Endothelial cell of umbilical vein (primary cell): ENCODE results near the gene SEMA6A. TPM values are rescaled to one million over a fixed set of nuclear protein-coding genes. Genes with fewer than 3 reads are reported as not detected.

Source experiments
- BruUV-seq: library from RNA; stranded (reverse); fragments of 400-500 nt; replicated peaks from 2 replicates; lab custom pipeline; 2021; lab: Mats Ljungman, UMichigan
- CTCF ChIA-PET: fragments of 300-600, 350-600 bp; sonication (Branson Sonifier 250); formaldehyde crosslinking; loops from one replicate; lab custom pipeline; 2021; ENCODE audit warnings: antibody characterized with exemption, inconsistent platforms; lab: Charles Lee
- POLR2A ChIA-PET: fragments of 300-600, 350-600 bp; sonication (Branson Sonifier 250); formaldehyde crosslinking; loops from one replicate; lab custom pipeline; 2021; ENCODE audit warnings: antibody characterized with exemption, inconsistent platforms; lab: Charles Lee
- DNase-seq: peaks from one replicate; pipeline ENCODE4 v3.0.0-alpha.2; 2011; ENCODE audit warnings: low read depth, low spot score
- FAIRE-seq: peaks from 2 replicates; lab custom pipeline; 2011; peaks lifted over from hg19 to GRCh38; lab: Jason Lieb, UNC
- H2AFZ ChIP-seq: 2 replicates; pipeline ENCODE4 v1.6.0; 2012; ENCODE audit warnings: low read depth, low read length, control low read depth, inconsistent platforms
- H3K27ac ChIP-seq: 2 replicates; pipeline ENCODE4 v1.5.1; 2011; ENCODE audit warnings: low read depth, mild to moderate bottlenecking, control low read depth, low read length, moderate library complexity; ENCODE audit not compliant: insufficient read depth
- H3K27me3 ChIP-seq, 2 experiments: 2 replicates each; pipeline versions ENCODE4 v1.6.0 to v1.6.1; 2011; ENCODE audit warnings: low read length in 2 of 2, mixed read lengths in 1 of 2; ENCODE audit not compliant: control insufficient read depth in 2 of 2, insufficient read depth in 2 of 2
- H3K36me3 ChIP-seq, 2 experiments: 2 replicates in 1 of 2; 3 replicates in 1 of 2; pipeline ENCODE4 v1.5.1; 2011; ENCODE audit warnings: low read length in 2 of 2, mild to moderate bottlenecking in 1 of 2, moderate library complexity in 1 of 2; ENCODE audit not compliant: control insufficient read depth in 2 of 2, insufficient read depth in 2 of 2; ENCODE audit errors: extremely low read depth in 1 of 2
- H3K4me1 ChIP-seq: 3 replicates; pipeline ENCODE4 v1.5.1; 2011; ENCODE audit warnings: mild to moderate bottlenecking, low read length; ENCODE audit not compliant: control insufficient read depth, insufficient read depth; ENCODE audit errors: extremely low read depth
- H3K4me2 ChIP-seq: 2 replicates; pipeline ENCODE4 v1.6.1; 2011; ENCODE audit warnings: low read length, control low read depth, mixed read lengths; ENCODE audit not compliant: insufficient read depth
- H3K4me3 ChIP-seq, 3 experiments: fragments of 200-600 bp in 1 of 3; sonication (generic), shearing (Covaris generic) in 1 of 3; replicated peaks in 1 of 3; 2 replicates each; pipeline ENCODE4 v1.5.1; 2011 to 2016; ENCODE audit warnings: control low read depth in 3 of 3, low read length in 3 of 3, mild to moderate bottlenecking in 2 of 3, inconsistent platforms in 1 of 3, low read depth in 1 of 3, moderate library complexity in 1 of 3; ENCODE audit not compliant: insufficient read depth in 1 of 3
- H3K79me2 ChIP-seq: 2 replicates; pipeline ENCODE4 v1.6.0; 2012; ENCODE audit warnings: low read length, inconsistent platforms; ENCODE audit not compliant: control insufficient read depth, insufficient read depth
- H3K9ac ChIP-seq: replicated peaks from 2 replicates; pipeline ENCODE3; 2011; ENCODE audit warnings: low read length, control low read depth; ENCODE audit not compliant: insufficient read depth; ENCODE audit errors: extremely low read depth
- H3K9me1 ChIP-seq: replicated peaks from 3 replicates; pipeline ENCODE4 v1.6.0; 2011; ENCODE audit warnings: mild to moderate bottlenecking, low read length; ENCODE audit not compliant: control insufficient read depth, insufficient read depth; ENCODE audit errors: extremely low read depth
- H3K9me3 ChIP-seq: replicated peaks from 2 replicates; pipeline ENCODE4 v1.5.1; 2012; ENCODE audit warnings: low read length, inconsistent platforms; ENCODE audit not compliant: control insufficient read depth, insufficient read depth
- H4K20me1 ChIP-seq: replicated peaks from 2 replicates; pipeline ENCODE3; 2011; ENCODE audit warnings: mild to moderate bottlenecking, low read length; ENCODE audit not compliant: control insufficient read depth, insufficient read depth; ENCODE audit errors: extremely low read depth
- CTCF ChIP-seq, 2 donors: IDR thresholded peaks; 1 replicate in 1 of 2; 2 replicates in 1 of 2; pipeline ENCODE4 v1.5.1; 2011; ENCODE audit warnings: low read length in 2 of 2, mild to moderate bottlenecking in 2 of 2, moderate library complexity in 2 of 2, control low read depth in 1 of 2, inconsistent platforms in 1 of 2, low read depth in 1 of 2; ENCODE audit not compliant: insufficient read depth in 1 of 2; ENCODE audit errors: extremely low read depth in 1 of 2
- EZH2 ChIP-seq: IDR thresholded peaks from 2 replicates; pipeline ENCODE4 v1.6.1; 2012; ENCODE audit warnings: borderline replicate concordance, low read depth, mild to moderate bottlenecking, moderate library complexity, low read length, inconsistent platforms; ENCODE audit not compliant: severe bottlenecking
- GATA2 ChIP-seq: IDR thresholded peaks from 2 replicates; pipeline ENCODE4 v1.7.0; 2011; ENCODE audit warnings: low read depth, mild to moderate bottlenecking, moderate library complexity, mixed read lengths, low read length; ENCODE audit not compliant: insufficient read length, insufficient read depth
- JUN ChIP-seq: IDR thresholded peaks from 2 replicates; pipeline ENCODE4 v1.6.1; 2011; ENCODE audit warnings: borderline replicate concordance, low read depth; ENCODE audit not compliant: insufficient read length, insufficient read depth
- MYC ChIP-seq: IDR thresholded peaks from one replicate; pipeline ENCODE4 v1.6.1; 2011; ENCODE audit warnings: mild to moderate bottlenecking, low read depth, low read length
- POLR2AphosphoS5 ChIP-seq: IDR thresholded peaks from 2 replicates; pipeline ENCODE4 v1.6.1; 2012; ENCODE audit warnings: low read depth, mild to moderate bottlenecking, control low read depth, low read length, moderate library complexity; ENCODE audit not compliant: insufficient read depth
- dilution Hi-C: fragments of 300-500 bp; cut with MboI; formaldehyde crosslinking; loops from one replicate; pipeline ENCODE4 v1.15.0; 2019; ENCODE audit warnings: low sequenced_read_pairs; ENCODE audit not compliant: extremely low pct_ligation_motif_present
- intact Hi-C: fragments of 100-400 bp; cut with micrococcal nuclease; formaldehyde crosslinking; loops from one replicate; pipeline ENCODE4 v1.10.0; 2022
- polyA plus RNA-seq, 4 experiments: library from polyadenylated mRNA; depleted of rRNA in 3 of 4; stranded (reverse) in 3 of 4; unstranded in 1 of 4; fragments of >200 nt; gene quantifications; 2 replicates each; pipeline versions ENCODE4 v1.2.1 to v1.2.3, GENCODE V29; 2011 to 2012; ENCODE audit warnings: missing spikeins in 1 of 4
- total RNA-seq: library from RNA; stranded (reverse); gene quantifications from 2 replicates; pipeline ENCODE4 v1.2.3, GENCODE V29; 2021
- TF ChIP-seq, protein P1 (sequence below): IDR thresholded peaks from 2 replicates; pipeline ENCODE4 v1.6.1; 2011; ENCODE audit not compliant: insufficient read depth, insufficient read length

Gene SEMA6A
- total and polyA plus RNA-seq, 2 donors (not counting 3 experiments of a cell fraction or from before 2014, with no cell fraction given), result 0.43 to 1.5 TPM

DNA sequence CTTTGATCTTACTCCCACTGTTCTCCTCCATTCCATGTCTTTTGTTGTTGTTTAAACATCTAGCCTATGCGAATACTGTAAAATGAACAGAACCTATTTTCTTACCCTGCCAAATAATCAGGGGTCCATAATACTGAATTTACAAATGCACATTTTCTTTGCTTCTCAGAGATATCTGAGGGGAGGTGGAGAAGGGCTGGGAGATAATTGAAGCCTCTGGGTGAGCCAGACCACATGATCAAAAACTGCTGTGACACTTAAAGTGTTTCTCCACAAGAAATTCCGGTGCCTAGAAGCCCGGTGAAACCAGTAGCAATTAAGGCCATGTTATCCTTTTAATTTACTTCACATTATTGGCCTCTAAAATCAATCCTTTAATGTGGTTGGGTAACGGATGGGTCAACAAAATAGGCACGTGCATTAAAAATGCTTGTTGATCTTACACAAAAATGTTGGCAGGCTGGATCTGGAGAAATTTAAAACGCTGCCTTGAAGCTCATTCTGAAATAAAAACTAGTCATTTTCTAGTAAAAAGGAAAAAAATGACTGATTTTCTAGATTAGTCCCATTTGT lies 10.8 kb downstream of the SEMA6A start:
- dilution Hi-C loops, result no loop called here
- no peaks in the 10 kb centered on the region for H4K20me1 ChIP-seq
- H3K9ac ChIP-seq, result no peak overlapping the region
- DNase-seq (no peak), FAIRE-seq (no peak)
- H3K4me2 ChIP-seq, result no peak overlapping the region
- BruUV-seq, result no TSS peak
- no peaks in the 10 kb centered on the region for H3K79me2 ChIP-seq
- no peak overlapping the region for H3K4me3 ChIP-seq
- H3K27me3 ChIP-seq, result peaks cover 5 to 19% of the 10 kb centered on the region in 2 experiments
- no peak for TF ChIP-seq POLR2AphosphoS5
- TF ChIP-seq, protein P1, sequence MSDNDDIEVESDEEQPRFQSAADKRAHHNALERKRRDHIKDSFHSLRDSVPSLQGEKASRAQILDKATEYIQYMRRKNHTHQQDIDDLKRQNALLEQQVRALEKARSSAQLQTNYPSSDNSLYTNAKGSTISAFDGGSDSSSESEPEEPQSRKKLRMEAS, result no peak
- TF ChIP-seq GATA2, result no peak
- TF ChIP-seq EZH2, result no peak
- TF ChIP-seq JUN, result no peak
- TF ChIP-seq MYC, result no peak
- TF ChIP-seq CTCF (IDR thresholded peaks at IDR 0.05; ENCODE audit: extremely low read depth in 1 of 2, insufficient read depth in 1 of 2, low read depth in 1 of 2, low read length in 2 of 2), result no peak
- no peaks in the 10 kb centered on the region for H3K36me3 ChIP-seq
- CTCF ChIA-PET, result no interaction called here
- intact Hi-C loops, result no loop called here
- H3K27ac ChIP-seq, result no peak overlapping the region
- H3K9me1 ChIP-seq, result peaks cover 2% of the 10 kb centered on the region
- no peaks in the 10 kb centered on the region for H3K4me1 ChIP-seq
- POLR2A ChIA-PET, result no interaction called here
- no peak overlapping the region for H2AFZ ChIP-seq
- no peaks in the 10 kb centered on the region for H3K9me3 ChIP-seq
